HepG2 (cell line): ENCODE measurements around the gene CCL27. TPM values are rescaled to one million over a fixed set of nuclear protein-coding genes. Genes with fewer than 3 reads are reported as not detected.

ENCODE experiments used
- BCL6 ChIP-seq: IDR thresholded peaks from 2 replicates; pipeline ENCODE4 v1.6.1; 2016; ENCODE audit warnings: missing genetic modification reagents, missing compliant biosample characterization
- FOXK1 ChIP-seq: sonication (generic); formaldehyde crosslinking; IDR thresholded peaks from 2 replicates; pipeline ENCODE4 v1.4.0; 2020; ENCODE audit warnings: low read depth, missing genetic modification reagents, borderline replicate concordance
- GABPB1 ChIP-seq: IDR thresholded peaks from 2 replicates; pipeline ENCODE4 v1.6.1; 2016; ENCODE audit warnings: mild to moderate bottlenecking, missing genetic modification reagents, moderate library complexity, missing compliant biosample characterization
- JUNB ChIP-seq: sonication (generic); formaldehyde crosslinking; IDR thresholded peaks from 2 replicates; pipeline ENCODE4 v1.8.0; 2022; ENCODE audit warnings: missing genetic modification reagents, mild to moderate bottlenecking, borderline replicate concordance
- MTA1 ChIP-seq: sonication (generic); formaldehyde crosslinking; IDR thresholded peaks from 2 replicates; pipeline ENCODE4 v1.4.0; 2020; ENCODE audit warnings: missing genetic modification reagents, mild to moderate bottlenecking, borderline replicate concordance
- NFRKB ChIP-seq: fragments of 450-650 bp; IDR thresholded peaks from 2 replicates; pipeline ENCODE4 v1.6.1; 2017
- ZBTB14 ChIP-seq: sonication (generic); formaldehyde crosslinking; IDR thresholded peaks from 2 replicates; pipeline ENCODE4 v1.4.0; 2020; ENCODE audit warnings: missing genetic modification reagents
- ZNF318 ChIP-seq: sonication (generic); formaldehyde crosslinking; IDR thresholded peaks from 2 replicates; pipeline ENCODE4 v1.4.0; 2020; ENCODE audit warnings: mild to moderate bottlenecking, missing genetic modification reagents
- ZNF432 ChIP-seq: sonication (generic); formaldehyde crosslinking; IDR thresholded peaks from 2 replicates; pipeline ENCODE4 v1.5.0; 2020; ENCODE audit warnings: missing genetic modification reagents, mild to moderate bottlenecking, borderline replicate concordance
- ZNF563 ChIP-seq: sonication (generic); formaldehyde crosslinking; IDR thresholded peaks from 2 replicates; pipeline ENCODE4 v1.8.0; 2022; ENCODE audit warnings: mild to moderate bottlenecking, moderate library complexity, missing genetic modification reagents
- ZNF740 ChIP-seq: sonication (generic); formaldehyde crosslinking; IDR thresholded peaks from 2 replicates; pipeline ENCODE4 v1.4.0; 2020; ENCODE audit warnings: missing genetic modification reagents
- polyA plus RNA-seq, 8 experiments: library from polyadenylated mRNA; depleted of rRNA in 3 of 8; stranded (reverse) in 7 of 8; unstranded in 1 of 8; fragments of >200 nt; fragmentation: Illumina TruSeq in 4 of 8; extraction: Trizol in 4 of 8; gene quantifications; 2 replicates each; pipeline versions ENCODE4 v1.2.1 to v1.2.3, GENCODE V29; 2011 to 2016; ENCODE audit warnings: low read depth in 4 of 8, missing spikeins in 1 of 8, mixed read lengths in 1 of 8; ENCODE audit not compliant: insufficient read depth in 1 of 8
- total RNA-seq, 5 experiments: library from RNA; depleted of rRNA; stranded (reverse); fragments of >200 nt; fragmentation: Illumina TruSeq; extraction: Trizol; gene quantifications; 2 replicates each; pipeline ENCODE4 v1.2.3, GENCODE V29; 2016; ENCODE audit warnings: low read depth in 1 of 5
- TF ChIP-seq, protein P1 (sequence below), 2 experiments: sonication (generic) in 1 of 2; formaldehyde crosslinking in 1 of 2; IDR thresholded peaks; 2 replicates each; pipeline versions ENCODE4 v1.4.0 to v1.6.1; 2018 to 2020; ENCODE audit warnings: missing genetic modification reagents in 2 of 2, borderline replicate concordance in 1 of 2, low read depth in 1 of 2, mild to moderate bottlenecking in 1 of 2, missing biosample characterization in 1 of 2
- TF ChIP-seq, protein P2 (sequence below): sonication (generic); formaldehyde crosslinking; conservative IDR thresholded peaks from 2 replicates; pipeline ENCODE4 v1.4.0; 2020; ENCODE audit warnings: missing genetic modification reagents

Gene CCL27
- total and polyA plus RNA-seq, 2 of the 13 experiments (the other 11 are each of a cell fraction or from before 2014, with no cell fraction given): not detected

GRCh38 chr9:34701769-34702736, 39.6 kb upstream of the CCL27 start (continued):
- TF ChIP-seq ZNF318 (no peak), GABPB1 (CRISPR knock-in tag) (no peak; the same call in 1 of the 2 replicates), BCL6 (CRISPR knock-in tag) (peak; percentile 42; the same call in 1 of the 2 replicates), NFRKB (no peak), MTA1 (no peak), FOXK1 (CRISPR knock-in tag) (peak; percentile 19; the same call in 1 of the 2 replicates), JUNB (CRISPR knock-in tag) (no peak), ZNF432 (CRISPR knock-in tag) (no peak), ZNF563 (CRISPR knock-in tag) (no peak), ZNF740 (CRISPR knock-in tag) (0 out of 2 replicates have a peak, but pooled peaks have one; percentile 38), ZBTB14 (CRISPR knock-in tag) (no peak)
- TF ChIP-seq, protein P1, sequence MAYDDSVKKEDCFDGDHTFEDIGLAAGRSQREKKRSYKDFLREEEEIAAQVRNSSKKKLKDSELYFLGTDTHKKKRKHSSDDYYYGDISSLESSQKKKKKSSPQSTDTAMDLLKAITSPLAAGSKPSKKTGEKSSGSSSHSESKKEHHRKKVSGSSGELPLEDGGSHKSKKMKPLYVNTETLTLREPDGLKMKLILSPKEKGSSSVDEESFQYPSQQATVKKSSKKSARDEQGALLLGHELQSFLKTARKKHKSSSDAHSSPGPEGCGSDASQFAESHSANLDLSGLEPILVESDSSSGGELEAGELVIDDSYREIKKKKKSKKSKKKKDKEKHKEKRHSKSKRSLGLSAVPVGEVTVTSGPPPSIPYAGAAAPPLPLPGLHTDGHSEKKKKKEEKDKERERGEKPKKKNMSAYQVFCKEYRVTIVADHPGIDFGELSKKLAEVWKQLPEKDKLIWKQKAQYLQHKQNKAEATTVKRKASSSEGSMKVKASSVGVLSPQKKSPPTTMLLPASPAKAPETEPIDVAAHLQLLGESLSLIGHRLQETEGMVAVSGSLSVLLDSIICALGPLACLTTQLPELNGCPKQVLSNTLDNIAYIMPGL (CRISPR knock-in tag; IDR thresholded peaks at IDR 0.05; ENCODE audit: borderline replicate concordance in 1 of 2, low read depth in 1 of 2): peak; percentile 50 to 73
- TF ChIP-seq, protein P2, sequence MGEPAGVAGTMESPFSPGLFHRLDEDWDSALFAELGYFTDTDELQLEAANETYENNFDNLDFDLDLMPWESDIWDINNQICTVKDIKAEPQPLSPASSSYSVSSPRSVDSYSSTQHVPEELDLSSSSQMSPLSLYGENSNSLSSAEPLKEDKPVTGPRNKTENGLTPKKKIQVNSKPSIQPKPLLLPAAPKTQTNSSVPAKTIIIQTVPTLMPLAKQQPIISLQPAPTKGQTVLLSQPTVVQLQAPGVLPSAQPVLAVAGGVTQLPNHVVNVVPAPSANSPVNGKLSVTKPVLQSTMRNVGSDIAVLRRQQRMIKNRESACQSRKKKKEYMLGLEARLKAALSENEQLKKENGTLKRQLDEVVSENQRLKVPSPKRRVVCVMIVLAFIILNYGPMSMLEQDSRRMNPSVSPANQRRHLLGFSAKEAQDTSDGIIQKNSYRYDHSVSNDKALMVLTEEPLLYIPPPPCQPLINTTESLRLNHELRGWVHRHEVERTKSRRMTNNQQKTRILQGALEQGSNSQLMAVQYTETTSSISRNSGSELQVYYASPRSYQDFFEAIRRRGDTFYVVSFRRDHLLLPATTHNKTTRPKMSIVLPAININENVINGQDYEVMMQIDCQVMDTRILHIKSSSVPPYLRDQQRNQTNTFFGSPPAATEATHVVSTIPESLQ (CRISPR knock-in tag): no peak
